NCI-H226 (cell line): ENCODE measurements around the gene SPP1.

ENCODE experiments used
- DNase-seq: peaks from one replicate; pipeline ENCODE4 v3.0.0-alpha.2; 2015

SPP1 gene

DNA sequence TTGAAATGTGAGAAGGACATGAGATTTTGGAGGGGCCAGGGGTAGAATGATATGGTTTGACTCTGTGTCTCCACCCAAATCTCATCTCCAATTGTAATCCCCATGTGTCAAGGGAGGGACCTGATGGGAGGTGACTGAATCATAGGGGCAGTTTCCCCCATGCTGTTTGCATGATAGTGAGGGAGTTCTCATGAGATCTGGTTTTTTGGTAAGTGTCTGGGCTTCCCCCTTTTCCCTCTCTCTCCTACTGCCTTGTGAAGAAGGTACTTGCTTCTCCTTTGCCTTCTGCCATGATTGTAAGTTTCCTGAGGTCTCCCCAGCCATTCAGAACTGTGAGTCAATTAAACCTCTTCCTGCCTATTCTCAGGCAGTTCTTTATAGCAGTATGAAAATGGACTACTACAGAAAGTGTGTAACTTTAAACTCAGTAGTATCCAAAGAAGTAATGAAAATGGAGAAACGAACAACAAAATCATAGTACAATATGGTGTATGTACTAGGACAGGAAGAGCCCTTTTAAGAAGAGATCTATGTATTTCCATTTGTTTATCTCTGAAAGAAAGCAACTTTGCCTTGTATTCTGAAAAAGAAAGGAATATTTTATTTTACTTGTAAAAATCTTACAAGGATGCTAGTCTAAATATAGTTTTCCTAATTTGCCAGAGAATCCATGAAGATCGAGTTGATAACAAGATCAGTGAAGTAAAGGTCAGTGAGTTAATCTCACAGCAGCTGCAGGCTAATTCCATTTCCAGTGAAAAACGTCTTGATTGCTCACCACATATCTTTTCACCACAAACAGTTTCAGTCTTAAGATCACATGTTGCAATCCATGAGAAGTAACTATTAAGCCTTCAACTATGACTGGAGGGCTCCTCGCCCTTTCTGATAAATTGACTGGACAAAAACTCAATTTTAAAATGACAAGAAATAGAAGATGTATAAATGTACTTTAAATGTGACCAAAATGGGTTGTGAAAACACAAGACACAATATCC, 52.4 kb downstream of the SPP1 start:
- peak; percentile 75 for DNase-seq

DNA sequence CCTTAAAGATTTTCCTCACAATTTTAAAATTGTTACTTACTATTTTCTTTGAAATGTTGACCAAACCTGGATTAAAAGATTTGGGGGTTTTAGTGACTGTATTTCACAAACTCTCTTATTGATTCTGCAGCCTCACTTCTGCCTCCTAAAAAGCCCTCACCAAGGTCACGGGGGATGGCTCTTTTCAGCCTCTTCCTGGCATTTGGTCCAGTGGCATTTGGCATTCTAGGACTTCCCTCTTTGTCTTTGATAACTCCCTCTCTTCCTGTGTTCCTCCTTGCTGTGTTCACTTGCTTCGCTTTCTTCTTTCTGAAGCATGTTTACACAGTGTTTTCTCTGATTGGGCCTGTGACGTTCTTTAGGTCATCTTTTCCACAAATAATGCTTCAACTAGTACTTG, 53.4 kb downstream of the SPP1 start:
- no peak for DNase-seq

DNA sequence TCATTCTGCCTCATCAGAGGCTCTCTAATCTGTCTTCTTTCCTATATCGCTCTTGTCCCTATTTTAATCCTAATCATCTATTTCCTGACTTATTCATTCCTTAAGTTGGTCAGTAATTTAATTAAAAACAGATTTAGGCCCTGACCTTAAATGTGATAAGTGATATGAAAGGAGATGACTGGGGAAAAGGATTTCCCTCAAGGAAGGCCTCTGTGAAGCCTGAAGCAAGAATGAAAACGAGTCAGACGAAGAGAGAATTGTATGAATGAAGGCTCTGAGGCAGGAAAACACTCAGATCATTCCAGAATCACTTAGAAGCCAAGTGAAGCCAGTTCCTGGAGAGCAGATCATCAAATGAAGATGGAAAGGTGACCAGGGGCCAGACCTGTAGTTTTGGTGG, 54.0 kb downstream of the SPP1 start:
- DNase-seq: no peak

DNA sequence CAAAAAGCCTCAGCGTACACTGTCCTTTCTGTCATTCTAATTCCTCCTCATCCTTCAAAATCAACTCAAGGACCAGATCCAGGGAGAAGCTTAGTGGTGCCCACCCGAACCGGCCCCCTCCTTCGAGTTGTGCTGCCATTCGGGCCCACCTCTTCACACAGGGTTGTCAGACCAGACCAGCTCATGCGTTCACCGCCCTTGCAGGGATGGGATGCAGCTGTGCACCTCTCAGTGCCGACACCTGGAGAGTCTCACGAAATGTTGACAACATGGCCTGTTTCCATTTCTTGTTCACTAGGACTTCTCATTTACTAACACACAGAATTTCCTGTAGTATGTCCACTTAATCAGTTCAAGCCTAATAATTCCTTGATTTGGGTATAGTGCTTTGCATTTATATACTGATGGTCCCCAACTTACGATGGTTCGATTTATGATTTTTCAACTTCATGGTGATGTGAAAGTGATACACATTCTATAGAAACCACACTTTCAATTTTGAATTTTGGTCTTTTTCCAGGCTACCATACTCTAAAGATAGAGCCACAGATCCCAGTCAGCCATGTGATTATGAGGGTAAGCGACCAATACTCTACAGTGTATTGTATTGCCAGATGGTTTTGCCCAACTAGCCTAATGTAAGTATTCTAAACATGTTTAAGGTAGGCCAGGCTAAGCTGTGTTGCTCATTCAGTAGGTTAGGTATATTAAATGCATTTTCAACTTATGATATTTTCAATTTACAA, 55.2 kb downstream of the SPP1 start:
- DNase-seq: no peak
